ENCODE results near the gene CPNE5.

GRCh38 chr6:36808634-36809033 lies 30.6 kb downstream of the CPNE5 start:
- TF ChIP-seq EZH2phosphoT487 (IDR thresholded peaks at IDR 0.05; ENCODE audit: low read depth), result no peak
- TF ChIP-seq, protein P1, sequence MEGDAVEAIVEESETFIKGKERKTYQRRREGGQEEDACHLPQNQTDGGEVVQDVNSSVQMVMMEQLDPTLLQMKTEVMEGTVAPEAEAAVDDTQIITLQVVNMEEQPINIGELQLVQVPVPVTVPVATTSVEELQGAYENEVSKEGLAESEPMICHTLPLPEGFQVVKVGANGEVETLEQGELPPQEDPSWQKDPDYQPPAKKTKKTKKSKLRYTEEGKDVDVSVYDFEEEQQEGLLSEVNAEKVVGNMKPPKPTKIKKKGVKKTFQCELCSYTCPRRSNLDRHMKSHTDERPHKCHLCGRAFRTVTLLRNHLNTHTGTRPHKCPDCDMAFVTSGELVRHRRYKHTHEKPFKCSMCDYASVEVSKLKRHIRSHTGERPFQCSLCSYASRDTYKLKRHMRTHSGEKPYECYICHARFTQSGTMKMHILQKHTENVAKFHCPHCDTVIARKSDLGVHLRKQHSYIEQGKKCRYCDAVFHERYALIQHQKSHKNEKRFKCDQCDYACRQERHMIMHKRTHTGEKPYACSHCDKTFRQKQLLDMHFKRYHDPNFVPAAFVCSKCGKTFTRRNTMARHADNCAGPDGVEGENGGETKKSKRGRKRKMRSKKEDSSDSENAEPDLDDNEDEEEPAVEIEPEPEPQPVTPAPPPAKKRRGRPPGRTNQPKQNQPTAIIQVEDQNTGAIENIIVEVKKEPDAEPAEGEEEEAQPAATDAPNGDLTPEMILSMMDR (IDR thresholded peaks at IDR 0.05; ENCODE audit: low read depth, low read length), result no peak

Measured in OCI-LY3 (cell line).